ENCODE data around the gene SH3RF3.
"Not testable (repeated sequence)": the region's sequence is repeated elsewhere in the genome, so short reads cannot be mapped to it uniquely, and the experiment has no call there.

SH3RF3 gene

GRCh38 chr2:109224341-109224740, 95.3 kb downstream of the SH3RF3 start:
- H3K9me3 ChIP-seq (replicated peaks in 1 of 2; ENCODE audit: control insufficient read depth in 2 of 2, insufficient read depth in 1 of 2, low read depth in 1 of 2, low read length in 2 of 2); DNase-seq (ENCODE audit: low spot score); H3K4me3 ChIP-seq (ENCODE audit: low read length in 2 of 2); H2BK12ac ChIP-seq (ENCODE audit: low read length); H3K18ac ChIP-seq (ENCODE audit: low read length); H3K36me3 ChIP-seq (replicated peaks in 1 of 2; ENCODE audit: control insufficient read depth in 2 of 2, insufficient read depth in 2 of 2, low read length in 2 of 2); H2BK120ac ChIP-seq (ENCODE audit: low read depth, low read length); H3K79me1 ChIP-seq (ENCODE audit: low read depth, low read length); H4K91ac ChIP-seq (ENCODE audit: low read depth, low read length, poor library complexity); H2AK5ac ChIP-seq (ENCODE audit: low read depth, low read length); H3K4me1 ChIP-seq (ENCODE audit: control insufficient read depth in 2 of 2, insufficient read depth in 1 of 2, low read depth in 1 of 2, low read length in 2 of 2); H2BK5ac ChIP-seq (ENCODE audit: low read length); H3K23ac ChIP-seq (ENCODE audit: low read depth, low read length, poor library complexity); H3K14ac ChIP-seq (ENCODE audit: low read length); H3K4ac ChIP-seq (ENCODE audit: low read length); H4K8ac ChIP-seq (ENCODE audit: low read depth, low read length); H3K27ac ChIP-seq (replicated peaks; ENCODE audit: low read length); H2BK15ac ChIP-seq (ENCODE audit: low read length); H3K27me3 ChIP-seq (ENCODE audit: control insufficient read depth in 3 of 3, insufficient read depth in 3 of 3, low read depth in 1 of 3, low read length in 3 of 3); H3K4me2 ChIP-seq (ENCODE audit: insufficient read depth, low read length, poor library complexity, severe bottlenecking); H3K9ac ChIP-seq (ENCODE audit: low read depth, low read length, poor library complexity); H2AFZ ChIP-seq (ENCODE audit: low read length): not testable (repeated sequence)
- no CpG with 5 or more reads among the region's 8 CpGs for WGBS, 2 donors (ENCODE audit: extremely low coverage in 2 of 2, insufficient read length in 2 of 2, insufficient replicate concordance in 1 of 2)

DNA sequence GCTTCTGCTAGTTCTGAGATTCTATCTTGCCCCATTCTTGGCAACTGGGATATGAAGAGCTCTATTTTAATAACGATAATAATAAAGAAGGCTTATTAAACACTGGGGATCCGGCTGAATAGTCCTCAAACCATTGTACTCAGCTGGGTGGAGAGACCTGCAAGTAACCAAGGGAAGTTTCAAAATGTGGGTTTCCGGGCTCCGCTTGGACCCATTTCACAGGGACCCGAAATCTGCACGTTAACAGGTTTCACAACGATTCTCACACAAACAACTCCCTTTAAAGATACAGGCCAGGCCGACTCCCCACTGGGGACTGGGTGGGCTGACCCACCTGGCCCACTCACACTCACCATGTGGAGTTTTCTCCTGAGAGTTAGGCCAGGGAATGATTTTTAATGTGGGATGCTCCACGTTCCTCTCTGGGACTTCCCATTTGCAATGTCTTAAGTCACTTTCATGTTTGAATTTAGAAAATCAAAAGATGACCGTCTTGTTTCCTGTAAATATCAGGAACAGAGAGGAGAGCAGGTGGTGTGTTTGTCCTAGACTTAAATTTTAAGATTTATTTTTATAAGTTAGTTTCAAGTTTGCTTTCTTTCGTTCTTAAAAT, 96.3 kb downstream of the SH3RF3 start:
- H2BK5ac ChIP-seq (ENCODE audit: low read length): no peak overlapping the region
- H3K14ac ChIP-seq (ENCODE audit: low read length): no peak overlapping the region
- no peak overlapping the region for H3K9ac ChIP-seq (ENCODE audit: low read depth, low read length, poor library complexity)
- H3K9me3 ChIP-seq (replicated peaks in 1 of 2; ENCODE audit: control insufficient read depth in 2 of 2, insufficient read depth in 1 of 2, low read depth in 1 of 2, low read length in 2 of 2): no peaks in the 10 kb centered on the region
- H3K4me3 ChIP-seq (ENCODE audit: low read length in 2 of 2): no peak overlapping the region
- H3K18ac ChIP-seq (ENCODE audit: low read length): no peak overlapping the region
- no peak overlapping the region for H2AK5ac ChIP-seq (ENCODE audit: low read depth, low read length)
- no peak overlapping the region for H3K4me2 ChIP-seq (ENCODE audit: insufficient read depth, low read length, poor library complexity, severe bottlenecking)
- DNase-seq (ENCODE audit: low spot score): no peak
- H2BK15ac ChIP-seq (ENCODE audit: low read length): no peak overlapping the region
- H3K27ac ChIP-seq (replicated peaks; ENCODE audit: low read length): no peak overlapping the region
- H3K4ac ChIP-seq (ENCODE audit: low read length): no peak overlapping the region
- no peaks in the 10 kb centered on the region for H3K36me3 ChIP-seq (replicated peaks in 1 of 2; ENCODE audit: control insufficient read depth in 2 of 2, insufficient read depth in 2 of 2, low read length in 2 of 2)
- no CpG with 5 or more reads among the region's 11 CpGs for WGBS, 2 donors (ENCODE audit: extremely low coverage in 2 of 2, insufficient read length in 2 of 2, insufficient replicate concordance in 1 of 2)
- no peak overlapping the region for H4K8ac ChIP-seq (ENCODE audit: low read depth, low read length)
- H2AFZ ChIP-seq (ENCODE audit: low read length): no peak overlapping the region
- no peak overlapping the region for H4K91ac ChIP-seq (ENCODE audit: low read depth, low read length, poor library complexity)
- H3K79me1 ChIP-seq (ENCODE audit: low read depth, low read length): no peaks in the 10 kb centered on the region
- H2BK120ac ChIP-seq (ENCODE audit: low read depth, low read length): no peak overlapping the region
- no peak overlapping the region for H2BK12ac ChIP-seq (ENCODE audit: low read length)
- no peak overlapping the region for H3K23ac ChIP-seq (ENCODE audit: low read depth, low read length, poor library complexity)
- no peaks in the 10 kb centered on the region for H3K27me3 ChIP-seq (ENCODE audit: control insufficient read depth in 3 of 3, insufficient read depth in 3 of 3, low read depth in 1 of 3, low read length in 3 of 3)
- H3K4me1 ChIP-seq (ENCODE audit: control insufficient read depth in 2 of 2, insufficient read depth in 1 of 2, low read depth in 1 of 2, low read length in 2 of 2): no peaks in the 10 kb centered on the region

DNA sequence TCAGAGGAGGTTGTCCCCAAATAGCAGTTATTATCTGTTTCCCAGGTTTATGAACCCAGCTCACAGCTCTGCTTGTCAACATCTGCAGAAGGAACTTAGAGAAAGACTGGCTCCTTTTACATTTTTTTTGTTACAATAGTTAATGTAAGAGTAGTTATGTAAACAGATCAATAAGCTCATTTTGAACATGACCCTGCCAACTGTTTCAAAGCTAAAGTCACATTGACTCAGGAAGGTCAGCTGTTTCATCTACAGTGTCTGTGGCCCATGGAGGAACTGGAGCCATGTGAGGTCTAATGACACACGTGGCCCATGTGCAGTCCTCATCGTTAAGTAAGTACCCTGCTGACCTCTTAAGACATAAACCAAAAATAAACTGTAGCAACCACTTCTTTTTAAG, 97.1 kb downstream of the SH3RF3 start:
- Histone ChIP-seq H2BK15ac (ENCODE audit: low read length) (no peak overlapping the region), H3K23ac (ENCODE audit: low read depth, low read length, poor library complexity) (no peak overlapping the region), H2AK5ac (ENCODE audit: low read depth, low read length) (no peak overlapping the region), H3K4me1 (ENCODE audit: control insufficient read depth in 2 of 2, insufficient read depth in 1 of 2, low read depth in 1 of 2, low read length in 2 of 2) (no peaks in the 10 kb centered on the region), H3K4ac (ENCODE audit: low read length) (no peak overlapping the region), H2BK12ac (ENCODE audit: low read length) (no peak overlapping the region), H2BK120ac (ENCODE audit: low read depth, low read length) (no peak overlapping the region), H2AFZ (ENCODE audit: low read length) (no peak overlapping the region), H3K36me3 (replicated peaks in 1 of 2; ENCODE audit: control insufficient read depth in 2 of 2, insufficient read depth in 2 of 2, low read length in 2 of 2) (no peaks in the 10 kb centered on the region), H3K9ac (ENCODE audit: low read depth, low read length, poor library complexity) (no peak overlapping the region), H3K4me3 (ENCODE audit: low read length in 2 of 2) (no peak overlapping the region), H3K14ac (ENCODE audit: low read length) (no peak overlapping the region), H4K91ac (ENCODE audit: low read depth, low read length, poor library complexity) (no peak overlapping the region), H3K9me3 (replicated peaks in 1 of 2; ENCODE audit: control insufficient read depth in 2 of 2, insufficient read depth in 1 of 2, low read depth in 1 of 2, low read length in 2 of 2) (no peaks in the 10 kb centered on the region), H3K27ac (replicated peaks; ENCODE audit: low read length) (no peak overlapping the region), H3K18ac (ENCODE audit: low read length) (no peak overlapping the region), H3K4me2 (ENCODE audit: insufficient read depth, low read length, poor library complexity, severe bottlenecking) (no peak overlapping the region), H2BK5ac (ENCODE audit: low read length) (no peak overlapping the region), H4K8ac (ENCODE audit: low read depth, low read length) (no peak overlapping the region), H3K27me3 (ENCODE audit: control insufficient read depth in 3 of 3, insufficient read depth in 3 of 3, low read depth in 1 of 3, low read length in 3 of 3) (no peaks in the 10 kb centered on the region), H3K79me1 (ENCODE audit: low read depth, low read length) (no peaks in the 10 kb centered on the region)
- DNase-seq (ENCODE audit: low spot score): no peak
- no CpG with 5 or more reads among the region's 2 CpGs for WGBS, 2 donors (ENCODE audit: extremely low coverage in 2 of 2, insufficient read length in 2 of 2, insufficient replicate concordance in 1 of 2)

DNA sequence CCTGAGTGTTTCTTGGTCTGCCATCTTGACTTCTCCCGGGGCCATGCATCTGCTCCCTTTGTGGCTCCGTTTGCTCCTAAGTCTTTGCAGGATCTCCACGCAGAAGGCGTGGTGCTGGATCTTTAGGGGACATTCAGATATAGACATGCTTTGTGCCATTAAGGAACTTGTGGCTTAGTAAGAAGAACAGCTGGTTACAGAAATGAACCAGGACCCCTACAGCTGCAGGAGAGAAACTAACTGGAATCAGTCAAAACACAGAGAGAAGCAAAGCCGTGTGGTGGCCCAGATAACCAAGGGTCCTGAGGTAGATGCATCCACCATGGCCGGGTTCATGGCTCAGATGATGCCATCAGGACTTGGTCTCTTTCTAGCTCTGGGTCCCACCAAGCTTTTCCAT, 97.6 kb downstream of the SH3RF3 start:
- Histone ChIP-seq H3K18ac (ENCODE audit: low read length) (no peak overlapping the region), H3K9me3 (replicated peaks in 1 of 2; ENCODE audit: control insufficient read depth in 2 of 2, insufficient read depth in 1 of 2, low read depth in 1 of 2, low read length in 2 of 2) (no peaks in the 10 kb centered on the region), H4K91ac (ENCODE audit: low read depth, low read length, poor library complexity) (no peak overlapping the region), H3K36me3 (replicated peaks in 1 of 2; ENCODE audit: control insufficient read depth in 2 of 2, insufficient read depth in 2 of 2, low read length in 2 of 2) (no peaks in the 10 kb centered on the region), H3K4me3 (ENCODE audit: low read length in 2 of 2) (no peak overlapping the region), H3K79me1 (ENCODE audit: low read depth, low read length) (no peaks in the 10 kb centered on the region), H3K27me3 (ENCODE audit: control insufficient read depth in 3 of 3, insufficient read depth in 3 of 3, low read depth in 1 of 3, low read length in 3 of 3) (no peaks in the 10 kb centered on the region), H3K4me1 (ENCODE audit: control insufficient read depth in 2 of 2, insufficient read depth in 1 of 2, low read depth in 1 of 2, low read length in 2 of 2) (no peaks in the 10 kb centered on the region), H2BK15ac (ENCODE audit: low read length) (no peak overlapping the region), H3K23ac (ENCODE audit: low read depth, low read length, poor library complexity) (no peak overlapping the region), H3K4me2 (ENCODE audit: insufficient read depth, low read length, poor library complexity, severe bottlenecking) (no peak overlapping the region), H4K8ac (ENCODE audit: low read depth, low read length) (no peak overlapping the region), H2AFZ (ENCODE audit: low read length) (no peak overlapping the region), H2BK12ac (ENCODE audit: low read length) (no peak overlapping the region), H2BK5ac (ENCODE audit: low read length) (no peak overlapping the region), H3K9ac (ENCODE audit: low read depth, low read length, poor library complexity) (no peak overlapping the region), H3K4ac (ENCODE audit: low read length) (no peak overlapping the region), H3K14ac (ENCODE audit: low read length) (no peak overlapping the region), H3K27ac (replicated peaks; ENCODE audit: low read length) (no peak overlapping the region), H2AK5ac (ENCODE audit: low read depth, low read length) (no peak overlapping the region), H2BK120ac (ENCODE audit: low read depth, low read length) (no peak overlapping the region)
- DNase-seq (ENCODE audit: low spot score): no peak
- no CpG with 5 or more reads among the region's 6 CpGs for WGBS, 2 donors (ENCODE audit: extremely low coverage in 2 of 2, insufficient read length in 2 of 2, insufficient replicate concordance in 1 of 2)
